ENCODE results near the gene ING2.

DNA sequence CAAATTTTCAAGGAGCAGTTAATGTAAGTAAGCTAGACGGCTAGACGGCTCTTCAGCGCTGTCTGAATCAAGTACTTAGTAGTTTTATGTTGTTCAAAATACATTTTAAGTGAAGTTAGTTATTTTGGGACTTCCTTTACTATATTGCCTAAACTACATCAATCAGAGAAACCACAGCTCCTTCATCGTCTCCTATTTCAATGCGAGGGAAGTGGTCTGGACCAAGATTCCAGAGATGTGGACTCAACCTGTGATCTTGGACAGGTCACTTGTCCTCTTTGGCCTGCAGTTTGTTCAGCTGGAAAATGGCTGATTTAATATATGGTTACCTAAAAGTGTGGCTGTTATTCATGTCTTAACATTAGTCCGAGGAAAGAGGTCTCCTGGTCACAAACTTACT, 10.6 kb downstream of the ING2 start:
- TF ChIP-seq FOXM1 (IDR thresholded peaks at IDR 0.05; ENCODE audit: low read depth, low read length) (no peak), EGR1 (IDR thresholded peaks at IDR 0.05; ENCODE audit: borderline replicate concordance in 1 of 2, low read depth in 2 of 2, low read length in 2 of 2) (no peak), CBX3 (IDR thresholded peaks at IDR 0.05; ENCODE audit: borderline replicate concordance, low read depth) (no peak)
